NOMO-1 treated with DMSO at 0.1 percent for 48 hours (cell line): ENCODE data around the gene COPB2.

Source experiments
- DNase-seq: peaks from one replicate; lab custom pipeline; 2025; ENCODE audit not compliant: unreplicated experiment; lab: John Stamatoyannopoulos, UW

COPB2 gene

DNA sequence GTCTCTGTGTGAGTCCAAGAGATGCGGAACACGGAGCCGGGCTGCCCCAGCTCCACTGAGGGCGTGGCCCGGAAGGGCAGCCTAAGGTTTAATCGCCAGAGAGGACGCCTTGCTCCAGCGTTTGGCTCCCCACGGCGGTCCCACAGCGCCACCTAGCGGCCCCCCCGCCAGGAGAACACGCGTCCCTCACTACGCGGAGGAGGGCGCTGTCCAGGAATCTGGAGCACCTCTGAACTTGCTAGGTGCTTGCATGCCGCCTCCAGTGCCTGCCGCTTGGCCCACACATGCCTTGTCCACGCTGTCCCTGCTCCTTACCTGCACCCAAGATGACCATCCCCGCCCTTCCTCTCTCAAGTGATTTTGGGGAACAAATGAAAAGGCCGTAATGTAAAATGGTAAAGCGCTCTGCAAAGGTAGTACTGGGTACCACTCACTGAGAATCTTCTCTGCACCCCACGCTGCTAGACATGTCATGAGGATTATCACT is 60.0 kb downstream of the COPB2 start:
- peak; percentile 90 for DNase-seq

DNA sequence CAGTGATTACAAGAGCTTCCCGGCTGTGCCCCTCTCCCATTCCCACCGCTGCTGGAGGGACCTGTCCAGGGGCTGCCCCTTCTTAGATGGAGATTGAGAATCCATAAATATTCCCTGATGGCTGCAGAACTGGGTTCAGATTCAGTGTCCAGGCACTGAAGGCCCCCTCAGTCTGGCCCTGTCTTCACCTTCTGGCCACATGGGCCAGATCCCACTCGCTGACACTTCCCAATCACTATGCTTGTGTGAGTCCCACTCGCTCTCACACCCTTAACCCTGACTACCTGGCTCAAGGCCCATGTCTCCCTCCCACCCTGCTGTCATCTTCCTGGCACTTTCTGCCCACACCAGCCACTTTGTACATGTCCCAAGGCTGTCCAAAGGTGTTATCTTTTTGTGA is 61.1 kb downstream of the COPB2 start:
- DNase-seq: no peak

DNA sequence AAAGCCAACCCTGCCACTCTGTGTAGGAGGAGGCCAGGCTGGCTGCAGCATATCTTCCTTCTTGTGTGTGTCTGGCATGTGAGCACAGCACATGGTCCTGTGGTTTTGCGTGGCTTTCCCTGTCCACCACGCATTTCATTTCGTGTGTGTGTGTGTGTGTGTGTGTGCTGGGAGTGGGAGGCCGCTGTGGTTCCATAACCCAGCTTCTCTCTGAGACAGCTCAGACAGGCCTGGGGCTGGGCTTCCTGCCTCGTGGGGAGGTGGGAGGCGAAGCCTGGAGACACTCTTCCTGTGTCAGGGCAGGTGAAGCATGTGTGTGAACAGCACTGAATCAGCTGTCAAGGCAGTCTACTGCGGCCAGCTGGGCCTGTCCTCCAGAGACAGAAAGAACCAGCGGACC is 61.6 kb downstream of the COPB2 start:
- no peak for DNase-seq

DNA sequence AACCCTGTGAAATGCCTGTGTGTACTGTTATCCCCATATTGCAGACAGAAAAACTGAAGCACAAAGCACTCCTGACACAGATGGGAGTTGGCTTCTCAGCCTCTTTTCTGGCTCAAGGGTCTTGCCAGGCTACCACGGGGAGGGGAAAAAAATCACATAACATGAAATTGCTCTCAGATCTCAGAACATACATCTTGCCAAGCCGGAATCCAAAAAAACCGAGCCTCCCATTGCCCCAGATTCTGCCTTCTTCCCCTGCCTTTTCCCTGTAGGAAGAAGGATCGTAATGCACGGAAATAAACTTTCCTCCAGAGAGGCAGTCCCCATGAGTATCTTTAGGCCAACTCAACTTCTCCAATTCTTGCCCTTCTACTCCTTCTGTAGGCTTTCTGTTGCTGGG is 62.2 kb downstream of the COPB2 start:
- no peak for DNase-seq

DNA sequence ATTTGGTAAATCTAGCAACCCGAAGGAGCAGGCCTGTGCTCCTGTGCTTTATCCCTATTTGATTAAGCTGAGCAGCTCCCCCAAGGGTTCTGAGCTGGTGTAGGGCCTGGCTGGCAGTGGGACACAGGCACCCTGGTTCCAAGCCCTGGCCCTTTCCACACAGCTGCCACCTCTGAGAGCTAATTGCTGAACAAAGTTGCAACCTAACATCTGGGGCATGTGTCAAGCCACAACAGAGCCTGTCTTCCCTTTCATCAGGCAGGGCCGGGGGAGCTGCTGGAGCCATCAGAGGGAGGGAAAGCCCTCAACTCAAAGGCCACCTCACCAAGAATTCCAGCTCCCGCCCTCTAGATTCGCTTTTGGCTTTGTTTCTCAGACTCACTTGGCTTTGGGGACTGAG is 62.7 kb downstream of the COPB2 start:
- DNase-seq: no peak

DNA sequence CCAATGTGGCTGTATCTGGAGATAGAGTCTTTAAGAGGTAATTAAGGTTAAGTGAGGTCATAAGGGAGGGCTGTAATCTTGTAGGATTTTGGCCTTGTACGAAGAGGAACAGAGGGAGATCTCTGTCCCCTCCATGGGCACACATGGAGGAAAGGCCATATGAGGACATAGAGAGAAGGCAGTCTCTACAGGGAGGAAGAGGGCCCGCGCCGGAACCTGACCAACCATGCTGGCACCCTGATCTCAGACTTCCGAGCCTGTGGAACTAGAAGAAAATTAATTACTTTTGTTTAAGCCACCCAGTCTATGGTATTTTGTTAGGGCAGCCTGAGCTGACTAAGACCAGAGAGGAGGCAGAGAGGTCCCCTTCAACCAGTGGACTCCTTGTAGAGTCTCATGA is 63.3 kb downstream of the COPB2 start:
- no peak for DNase-seq

DNA sequence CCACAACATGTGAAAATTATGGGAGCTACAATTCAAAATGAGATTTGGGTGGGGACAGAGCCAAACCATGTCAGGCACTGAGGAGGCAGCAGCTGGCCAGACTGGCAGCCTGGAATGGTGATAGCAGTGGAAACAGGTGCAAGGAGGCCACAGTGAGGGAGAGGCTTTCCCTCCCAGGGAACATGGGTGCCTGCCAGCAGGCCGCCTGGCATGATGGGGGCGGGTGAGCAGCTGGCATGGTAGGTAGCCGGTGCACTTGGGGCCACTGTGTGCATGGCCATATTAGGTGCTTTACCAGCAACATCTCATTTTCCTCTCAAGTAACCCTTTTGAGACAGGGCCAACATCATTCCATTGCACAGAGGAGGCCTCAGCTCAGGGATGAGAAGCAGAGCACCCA is 63.9 kb downstream of the COPB2 start:
- DNase-seq: no peak

DNA sequence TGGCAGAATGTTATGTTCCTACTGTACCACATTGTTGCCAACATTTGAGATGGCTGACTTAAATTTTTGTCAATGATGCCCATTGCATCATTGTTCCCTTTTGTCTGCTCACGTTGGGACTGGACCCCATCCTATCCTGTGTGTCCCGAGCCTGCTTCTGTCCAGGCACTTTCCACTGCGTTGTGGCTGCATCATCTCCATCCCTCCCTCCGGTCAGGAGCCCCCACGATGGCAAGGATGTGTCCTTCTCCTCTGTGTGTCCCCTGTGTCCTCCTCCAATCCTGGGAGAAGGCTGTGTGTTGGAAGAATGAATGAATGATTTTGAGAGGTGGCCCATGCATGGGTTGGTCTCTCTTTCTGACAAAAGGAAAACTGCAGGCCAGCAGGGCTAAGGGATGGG is 65.0 kb downstream of the COPB2 start:
- no peak for DNase-seq

DNA sequence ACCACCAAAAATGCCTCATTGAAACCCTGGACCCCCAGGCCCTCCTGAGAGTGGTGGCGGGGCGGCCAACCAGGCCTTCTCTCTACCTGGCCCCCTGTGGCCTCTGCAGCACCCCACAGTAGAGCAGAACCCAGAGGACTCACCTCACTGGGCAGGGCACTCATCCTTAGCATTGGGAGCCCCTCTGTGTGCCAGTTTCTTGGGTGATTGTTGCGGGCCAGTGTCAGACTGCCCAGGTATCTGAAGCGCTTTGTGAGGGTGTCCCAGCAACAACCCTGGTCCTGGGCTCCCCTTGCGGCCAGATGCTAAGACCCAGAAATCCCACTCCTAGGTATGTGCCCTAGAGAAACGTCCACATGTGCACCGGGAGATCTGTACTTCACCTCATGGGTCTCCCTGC is 66.3 kb downstream of the COPB2 start:
- DNase-seq: no peak

DNA sequence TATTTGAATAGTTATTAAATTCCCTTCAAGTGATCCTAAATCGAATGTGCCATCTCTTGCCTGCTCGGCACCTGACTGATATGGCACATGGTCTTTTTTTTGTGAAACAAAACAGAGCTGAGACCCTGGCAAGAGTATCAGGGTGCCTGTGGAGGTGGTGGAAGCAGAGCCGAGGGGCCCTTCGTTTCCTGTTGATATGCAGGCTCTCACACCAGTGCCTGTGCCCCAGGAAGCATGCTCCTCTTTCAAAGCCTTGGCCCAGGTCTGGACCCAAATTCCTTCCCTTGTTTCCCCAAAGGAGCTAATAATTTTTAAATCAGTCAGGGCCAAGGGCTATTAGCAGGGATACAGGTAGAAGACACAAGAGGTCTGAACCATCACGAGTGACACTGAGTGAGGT is 67.1 kb downstream of the COPB2 start:
- DNase-seq: no peak

DNA sequence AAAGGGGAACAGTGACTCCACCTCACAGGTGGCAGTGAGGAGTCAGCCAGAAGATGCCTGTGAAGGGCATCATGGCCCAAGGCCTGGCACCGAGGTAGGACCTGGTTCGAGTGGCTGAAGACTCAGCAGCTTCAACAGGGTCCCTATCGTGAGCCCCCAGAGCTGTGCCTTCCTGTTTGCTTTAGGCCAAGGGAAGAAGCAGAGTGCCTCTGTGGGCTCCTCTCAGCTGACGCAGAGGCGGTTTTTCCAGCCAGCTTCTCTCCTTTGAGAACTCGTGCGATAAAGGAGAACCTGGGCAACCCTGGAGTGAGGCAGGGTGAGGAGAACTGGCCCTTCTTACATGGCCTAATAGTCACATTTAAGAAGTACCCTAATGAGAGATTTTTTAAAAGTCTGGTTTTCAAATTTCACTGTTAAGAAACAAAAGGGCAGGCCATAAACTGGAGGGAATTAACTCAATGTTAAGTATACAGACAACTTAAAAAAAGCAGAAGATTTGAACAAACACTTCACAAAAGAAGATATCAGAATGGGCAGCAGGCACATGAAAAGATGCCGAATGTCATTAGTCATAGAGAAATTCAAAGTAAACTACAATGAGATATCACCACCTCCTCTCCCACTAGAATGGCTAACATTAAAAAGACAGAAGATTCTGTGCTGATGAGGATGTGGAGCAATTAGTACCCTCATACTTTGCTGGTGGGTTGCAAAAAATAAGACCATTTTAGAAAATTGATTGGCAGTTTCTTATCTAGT is 68.7 kb downstream of the COPB2 start:
- DNase-seq: no peak

DNA sequence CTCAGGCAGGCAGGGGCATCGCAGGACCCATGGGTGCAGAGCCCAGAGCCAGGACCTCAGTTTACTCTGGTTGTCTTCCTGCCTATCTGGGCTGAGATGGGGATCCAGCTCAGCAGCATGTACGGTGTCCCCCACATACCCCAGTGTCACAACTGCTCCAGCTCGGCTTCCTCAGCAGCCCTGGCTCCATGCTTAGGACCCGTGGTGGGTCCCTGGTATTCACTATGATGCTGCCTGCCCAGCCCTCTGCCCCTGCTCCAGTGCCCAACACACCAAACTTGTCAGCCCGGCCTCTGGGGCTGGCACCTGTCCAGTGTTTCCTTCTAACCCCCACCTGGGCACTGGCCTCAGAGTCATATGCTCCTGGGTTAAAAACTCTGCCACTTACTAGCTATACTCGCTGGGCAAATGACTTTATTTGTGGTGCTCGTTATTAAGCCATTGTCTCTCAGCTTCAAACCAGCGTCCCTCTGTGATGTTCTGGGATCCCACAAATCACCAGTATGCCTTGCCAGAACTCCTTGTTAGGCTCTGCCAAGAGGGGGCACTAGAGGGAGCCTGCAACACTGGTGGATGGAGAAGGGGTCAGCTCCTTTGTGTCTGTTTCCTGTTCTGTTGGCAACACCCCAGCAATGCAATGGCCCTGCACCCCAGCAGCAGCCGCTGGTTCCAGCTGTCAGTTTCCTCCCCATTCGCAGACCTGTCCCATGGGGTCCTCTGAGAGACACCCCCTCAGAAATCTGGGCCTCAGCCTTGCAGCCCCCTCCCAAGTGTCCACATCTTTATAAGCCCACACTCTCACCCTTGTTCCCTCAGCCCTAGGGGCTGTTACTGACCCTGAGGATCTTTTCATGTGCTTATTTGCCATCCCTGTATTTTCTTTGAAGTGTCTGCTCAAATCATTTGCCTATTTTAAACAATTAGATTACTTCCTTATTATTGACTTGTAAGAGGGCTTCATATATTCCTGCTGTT is 69.7 kb downstream of the COPB2 start:
- DNase-seq: peak; percentile 3

DNA sequence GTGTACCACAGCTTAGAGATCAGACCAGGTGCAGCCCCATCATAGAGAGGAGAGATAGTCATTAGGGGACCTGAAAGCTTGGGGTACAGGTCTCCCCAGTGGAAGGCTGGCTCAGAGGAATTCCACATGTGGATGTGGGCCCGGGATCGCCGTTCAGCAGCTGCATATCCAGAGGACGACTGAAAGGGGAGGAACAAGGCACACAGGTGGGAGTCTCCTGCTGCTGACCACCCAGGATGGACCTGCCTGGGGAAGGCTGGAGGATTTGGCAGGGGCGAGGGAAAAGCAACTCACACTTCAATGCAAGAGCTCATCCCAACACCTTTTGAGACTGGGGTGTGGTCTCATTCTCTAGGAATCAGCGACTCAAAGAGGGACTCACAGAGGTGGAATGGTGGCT is 70.6 kb downstream of the COPB2 start:
- DNase-seq: no peak

DNA sequence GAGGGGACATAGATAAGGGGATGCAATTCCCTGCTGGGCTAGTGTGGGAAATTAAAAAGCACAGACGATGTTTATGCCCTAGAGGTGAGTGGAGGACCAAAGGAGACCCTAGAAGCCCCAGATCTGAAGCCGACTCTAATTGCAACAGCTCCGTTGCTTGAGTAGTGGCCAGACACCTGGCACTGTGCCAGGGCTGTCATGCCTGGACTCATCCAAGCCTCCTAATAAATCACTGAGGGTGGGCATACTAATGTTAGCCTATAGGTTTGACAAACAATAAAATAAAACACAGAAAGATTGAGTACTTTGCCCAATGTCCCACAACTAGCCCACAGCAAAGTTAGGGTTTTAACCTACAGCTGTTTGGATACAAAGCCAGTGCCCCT is 71.0 kb downstream of the COPB2 start:
- no peak for DNase-seq

DNA sequence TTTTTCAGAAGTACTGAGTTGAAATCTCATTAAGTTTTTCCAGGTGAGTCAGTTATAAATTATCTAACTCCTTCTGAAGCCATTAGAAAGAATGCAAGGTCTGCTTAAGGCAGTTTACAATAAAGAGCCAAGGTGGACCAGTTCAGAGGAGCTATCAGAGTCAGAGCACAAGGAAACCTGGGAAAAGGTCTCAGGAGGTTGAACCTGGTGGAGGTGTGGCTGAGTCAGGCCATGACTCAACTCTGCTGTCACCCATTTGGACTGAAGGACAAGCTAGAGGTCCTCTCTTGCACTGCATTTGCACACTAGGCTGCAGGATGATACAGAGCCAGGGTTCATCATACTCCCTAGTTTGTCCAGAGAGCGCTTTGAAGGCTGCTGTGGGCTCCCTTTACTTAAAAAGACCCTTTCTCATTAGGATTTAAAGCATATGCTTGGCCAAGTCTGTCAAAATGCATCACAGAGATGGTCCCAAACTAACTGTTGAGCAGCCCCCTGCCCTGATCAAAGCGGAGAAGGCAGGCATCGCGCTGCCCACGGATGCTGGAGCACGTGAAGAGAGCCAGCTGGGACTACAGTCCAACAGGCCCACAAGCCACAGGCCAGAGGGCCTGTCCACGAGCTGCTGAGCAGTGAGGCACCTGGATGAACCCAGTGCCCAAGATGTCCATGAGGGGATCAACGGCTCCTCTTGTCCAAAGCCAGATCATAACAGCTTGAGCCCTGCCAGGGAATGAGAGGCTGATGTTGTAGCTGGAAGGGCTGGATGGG is 71.6 kb downstream of the COPB2 start:
- DNase-seq: no peak

DNA sequence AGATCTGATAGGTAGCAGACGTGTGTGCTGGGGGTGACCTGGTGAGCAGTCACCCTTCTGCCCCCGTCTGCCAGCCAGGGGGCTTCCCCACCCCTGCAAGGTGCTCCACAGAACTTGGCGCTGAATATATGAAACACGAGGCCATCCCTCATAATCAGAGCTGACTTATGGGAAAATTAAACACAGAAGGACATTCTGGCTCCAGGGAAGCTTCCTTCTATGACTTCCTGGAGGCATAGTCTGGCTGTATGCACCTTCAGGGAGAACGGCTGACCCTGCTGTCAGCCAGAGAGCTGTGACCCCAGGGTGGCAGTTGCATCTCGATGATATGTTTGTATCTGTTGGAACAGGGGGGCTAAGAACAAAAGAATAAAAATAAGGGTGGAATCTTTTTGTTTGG is 72.2 kb downstream of the COPB2 start:
- no peak for DNase-seq

DNA sequence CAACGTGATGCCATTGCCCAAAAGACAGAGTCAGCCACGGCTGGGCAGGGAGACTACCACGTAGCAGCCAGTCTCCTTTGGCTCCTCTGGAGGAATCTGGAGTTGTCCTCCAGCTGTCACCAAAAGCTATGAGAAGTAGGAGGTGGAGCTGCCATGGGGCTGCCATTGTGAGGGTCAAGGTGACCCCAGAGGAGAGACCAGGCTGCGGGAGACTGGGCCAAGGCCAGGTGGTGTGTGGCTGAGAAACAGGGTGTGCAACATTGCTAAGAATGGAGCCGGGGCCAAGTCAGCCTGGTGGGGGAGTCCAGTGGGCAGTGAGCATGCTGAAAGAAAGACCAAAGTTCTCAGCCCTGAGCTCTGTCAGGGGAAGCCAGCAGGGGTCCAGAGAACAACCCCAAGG is 75.5 kb downstream of the COPB2 start:
- DNase-seq: no peak

DNA sequence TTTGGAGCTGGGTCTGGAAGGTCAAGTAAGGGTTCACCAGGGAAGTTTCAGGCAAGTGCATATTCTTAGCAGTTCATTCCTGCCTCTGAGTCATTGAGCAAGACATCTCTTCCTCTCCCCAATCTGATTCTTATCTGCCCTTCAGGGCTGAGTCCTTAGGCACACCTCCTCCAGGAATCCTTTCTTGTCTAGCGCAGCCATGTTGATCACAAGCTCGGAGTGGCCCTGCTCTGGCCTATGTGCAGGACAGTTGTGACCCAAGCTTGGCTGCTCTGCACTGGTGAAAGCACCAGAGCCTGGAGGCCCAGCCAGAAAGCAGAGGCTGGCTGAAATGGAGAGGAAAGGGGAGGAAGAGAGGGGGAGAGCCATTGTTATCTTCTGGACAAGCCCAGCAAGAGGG is 76.5 kb downstream of the COPB2 start:
- DNase-seq: no peak

DNA sequence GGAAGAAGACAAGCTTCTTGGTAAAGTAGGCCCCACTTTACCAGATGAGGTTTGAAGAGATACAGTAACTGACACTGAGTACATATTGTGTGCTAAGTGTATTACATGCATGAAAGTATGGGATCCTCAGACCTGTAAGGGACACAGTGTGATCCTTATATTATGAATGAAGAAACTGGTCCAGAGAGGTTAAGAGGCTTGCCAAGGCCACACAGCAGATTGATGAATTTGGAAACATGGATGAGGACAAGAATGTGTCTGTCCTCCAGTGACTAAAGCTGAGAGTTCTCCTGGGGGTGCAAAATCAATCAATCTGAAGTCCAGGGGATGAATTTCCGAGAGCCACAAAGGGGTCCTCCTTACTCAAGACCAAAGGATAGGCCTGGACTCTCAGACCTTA is 77.0 kb downstream of the COPB2 start:
- no peak for DNase-seq

DNA sequence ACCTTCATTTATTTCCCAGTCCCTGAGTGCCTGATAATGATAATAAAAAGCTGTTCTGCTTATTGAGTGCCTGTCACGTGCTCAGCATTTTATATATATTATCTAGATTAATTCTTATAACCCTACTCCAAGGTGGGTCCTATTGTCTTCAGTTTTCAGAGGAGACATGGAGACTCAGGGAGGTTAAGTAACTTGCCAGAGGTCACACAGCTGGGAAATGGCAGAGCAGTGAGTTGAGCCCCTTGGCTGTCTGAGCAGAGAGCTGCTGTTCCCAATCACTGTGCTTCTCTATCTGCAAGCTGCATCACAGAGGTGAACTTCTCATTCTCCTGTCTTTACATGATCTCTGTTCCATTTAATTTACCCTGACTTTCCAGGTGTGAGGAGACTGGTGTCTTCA is 77.9 kb downstream of the COPB2 start:
- no peak for DNase-seq

DNA sequence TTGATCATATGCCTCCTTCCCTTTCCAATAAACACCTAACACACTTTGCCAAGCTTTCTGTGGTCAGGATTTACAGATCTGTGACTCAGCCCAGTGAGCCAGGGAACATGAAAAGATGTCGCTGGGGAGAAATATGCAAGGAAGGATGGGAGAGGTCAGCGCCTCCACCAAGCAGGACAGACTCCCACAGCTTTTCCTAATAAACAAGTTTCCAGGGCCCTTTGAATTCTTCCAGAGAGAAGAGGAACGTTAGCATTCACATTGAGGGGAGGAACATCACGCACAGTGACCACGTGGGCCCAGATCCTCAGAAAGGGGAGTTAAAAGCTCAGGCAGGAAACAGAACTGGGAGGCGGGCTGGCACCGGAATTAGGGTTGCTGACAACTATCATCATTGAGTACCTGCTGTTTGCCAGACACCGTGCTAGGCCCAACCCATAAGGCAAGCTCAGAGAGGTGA is 78.9 kb downstream of the COPB2 start:
- DNase-seq: no peak
